Stimulated activated CD8-positive, alpha-beta memory T cell treated with anti-CD3 and anti-CD28 coated beads, Interleukin-12 subunit alpha, Interleukin-12 subunit beta, amount 100 ng/mL, for 4 hours (primary cell): ENCODE data around the gene PTPRJ.
"Not testable (repeated sequence)": the region's sequence is repeated elsewhere in the genome, so short reads cannot be mapped to it uniquely, and the experiment has no call there.

Experiments used
- DNase-seq: peaks from one replicate; pipeline ENCODE4 v3.0.0-alpha.2; 2020; ENCODE audit warnings: low read depth

The PTPRJ gene

GRCh38 chr11:48122246-48122645, 141.9 kb downstream of the PTPRJ start:
- DNase-seq = no peak

GRCh38 chr11:48122656-48123055, 142.3 kb downstream of the PTPRJ start:
- no peak for DNase-seq

- DNase-seq = no peak
Observed at GRCh38 chr11:48123254-48123875, 143.0 kb downstream of the PTPRJ start.

GRCh38 chr11:48123934-48124755, 143.8 kb downstream of the PTPRJ start:
- no peak for DNase-seq

GRCh38 chr11:48124880-48125279, 144.5 kb downstream of the PTPRJ start:
- DNase-seq = no peak

- DNase-seq = no peak
Observed at GRCh38 chr11:48125866-48126265, 145.5 kb downstream of the PTPRJ start.

GRCh38 chr11:48127521-48128183, 147.3 kb downstream of the PTPRJ start:
- no peak for DNase-seq

- no peak for DNase-seq
Observed at GRCh38 chr11:48129697-48130395, 149.5 kb downstream of the PTPRJ start.

- no peak for DNase-seq
Observed at GRCh38 chr11:48134221-48134922, 154.0 kb downstream of the PTPRJ start.

GRCh38 chr11:48138222-48138621, 157.9 kb downstream of the PTPRJ start:
- DNase-seq = no peak

GRCh38 chr11:48139896-48140295, 159.5 kb downstream of the PTPRJ start:
- not testable (repeated sequence) for DNase-seq

- no peak for DNase-seq
Observed at GRCh38 chr11:48141475-48142122, 161.2 kb downstream of the PTPRJ start.

GRCh38 chr11:48142889-48143288, 162.5 kb downstream of the PTPRJ start:
- no peak for DNase-seq

GRCh38 chr11:48148749-48149148, 168.4 kb downstream of the PTPRJ start:
- no peak for DNase-seq

GRCh38 chr11:48150213-48150612, 169.9 kb downstream of the PTPRJ start:
- no peak for DNase-seq

- DNase-seq = no peak
Observed at GRCh38 chr11:48154151-48154550, 173.8 kb downstream of the PTPRJ start.

GRCh38 chr11:48161951-48162884, 181.9 kb downstream of the PTPRJ start:
- no peak for DNase-seq

GRCh38 chr11:48162885-48163268, 182.5 kb downstream of the PTPRJ start:
- no peak for DNase-seq

- DNase-seq = no peak
Observed at GRCh38 chr11:48163360-48164100, 183.2 kb downstream of the PTPRJ start.
